GM21528 (cell line): ENCODE data around the gene FTCD.
"Not testable (repeated sequence)": the region's sequence is repeated elsewhere in the genome, so short reads cannot be mapped to it uniquely, and the experiment has no call there.

Source experiments
- ATAC-seq: cut with Tn5 transposase; IDR thresholded peaks from one replicate; pipeline ENCODE4 v1.9.1; 2021; ENCODE audit warnings: mild to moderate bottlenecking, moderate library complexity; ENCODE audit not compliant: unreplicated experiment, low FRiP score

The FTCD gene

DNA sequence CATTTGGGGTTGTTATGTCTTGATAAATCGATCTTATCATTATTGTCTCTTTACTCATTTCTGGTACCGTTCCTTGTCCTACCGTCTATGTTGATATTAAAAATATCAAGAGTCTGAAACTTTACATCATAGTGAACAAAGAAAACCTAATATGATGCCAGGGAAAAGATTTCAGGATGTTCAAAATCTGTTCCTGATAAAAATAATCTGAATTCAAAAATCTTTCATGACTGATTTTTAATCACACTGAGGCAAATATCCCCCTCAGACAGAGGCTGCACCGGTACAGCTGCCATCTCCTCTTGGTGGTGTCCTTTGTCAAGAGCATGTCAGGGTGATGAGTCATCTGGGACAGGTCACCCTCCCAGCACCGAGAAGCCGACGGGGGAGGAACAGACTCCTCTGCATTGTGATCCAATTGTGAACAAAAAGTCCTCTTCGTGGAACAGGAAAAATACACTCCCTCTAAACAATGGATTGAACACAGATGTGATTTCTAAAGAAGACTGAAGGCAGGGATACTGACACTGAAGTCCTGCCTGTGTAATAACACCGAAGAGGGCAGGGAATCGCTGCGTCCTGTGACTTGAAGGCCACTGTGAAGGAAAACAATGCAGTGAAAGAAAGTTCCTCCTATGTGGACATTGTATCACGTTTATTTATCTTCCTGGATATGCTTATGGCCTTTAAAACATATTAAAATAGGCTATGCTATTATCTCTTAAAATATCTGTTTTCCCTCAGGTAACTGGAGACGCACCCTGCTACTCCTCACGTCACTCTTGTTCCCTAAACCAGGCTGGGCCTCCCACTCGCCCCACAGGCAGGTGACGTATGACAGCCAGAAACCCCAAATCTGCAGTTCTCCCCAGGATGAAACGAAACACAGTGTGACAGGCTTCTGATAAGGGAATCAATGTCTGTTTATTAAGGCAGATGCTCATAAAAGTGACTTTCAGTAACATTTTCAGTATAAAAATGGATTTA lies 33.1 kb upstream of the FTCD start:
- no peak for ATAC-seq

DNA sequence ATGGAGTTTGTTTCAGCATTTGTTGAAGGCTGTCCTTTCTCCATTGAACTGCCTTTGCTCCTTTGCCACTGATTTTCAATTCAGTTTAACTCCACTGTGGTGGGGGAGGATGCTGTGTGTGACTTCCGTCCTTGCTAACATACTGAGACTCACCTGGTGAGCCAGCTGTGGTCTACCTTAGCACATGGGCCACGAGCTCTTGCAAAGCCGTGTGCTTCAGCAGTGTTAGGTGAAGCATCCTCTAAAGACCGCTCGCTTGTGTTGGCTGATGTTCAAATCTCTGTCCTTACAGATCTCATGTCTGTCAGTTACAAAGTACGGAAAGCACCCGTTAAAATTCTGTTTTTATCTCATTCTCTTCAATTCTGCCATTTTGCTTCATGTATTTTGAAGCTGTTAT lies 32.4 kb upstream of the FTCD start:
- no peak for ATAC-seq

DNA sequence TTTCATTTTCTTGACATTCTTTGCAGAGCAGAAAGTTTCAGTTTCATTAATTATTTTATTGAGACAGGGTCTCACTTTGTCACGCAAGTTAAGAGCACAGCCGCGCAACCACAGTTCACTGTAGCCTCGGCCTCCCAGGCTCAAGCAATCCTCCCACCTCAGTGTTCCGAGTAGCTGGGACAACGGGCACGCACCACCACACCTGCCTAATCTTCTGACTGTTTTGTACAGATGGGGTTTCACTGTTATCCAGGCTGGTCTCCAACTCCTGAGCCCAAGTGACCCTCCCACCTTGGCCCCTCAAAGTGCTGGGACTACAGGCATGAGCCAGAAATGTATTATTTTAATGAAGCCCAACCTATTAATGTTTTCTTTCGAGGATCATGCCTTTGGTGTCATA lies 31.9 kb upstream of the FTCD start:
- ATAC-seq: no peak

DNA sequence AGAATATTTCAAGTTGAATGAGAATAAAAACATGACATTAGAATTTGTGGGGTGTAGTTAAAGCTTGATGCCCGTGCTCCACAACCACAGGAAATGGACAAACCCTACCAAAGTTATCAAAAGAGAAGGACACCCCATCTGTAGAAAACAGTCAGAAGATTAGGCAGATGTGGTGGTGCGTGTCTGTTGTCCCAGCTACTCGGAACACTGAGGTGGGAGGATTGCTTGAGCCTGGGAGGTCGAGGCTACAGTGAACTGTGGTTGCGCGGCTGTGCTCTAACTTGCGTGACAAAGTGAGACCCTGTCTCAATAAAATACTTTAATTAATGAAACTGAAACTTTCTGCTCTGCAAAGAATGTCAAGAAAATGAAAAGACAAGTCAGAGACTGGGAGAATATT lies 30.3 kb upstream of the FTCD start:
- no peak for ATAC-seq

DNA sequence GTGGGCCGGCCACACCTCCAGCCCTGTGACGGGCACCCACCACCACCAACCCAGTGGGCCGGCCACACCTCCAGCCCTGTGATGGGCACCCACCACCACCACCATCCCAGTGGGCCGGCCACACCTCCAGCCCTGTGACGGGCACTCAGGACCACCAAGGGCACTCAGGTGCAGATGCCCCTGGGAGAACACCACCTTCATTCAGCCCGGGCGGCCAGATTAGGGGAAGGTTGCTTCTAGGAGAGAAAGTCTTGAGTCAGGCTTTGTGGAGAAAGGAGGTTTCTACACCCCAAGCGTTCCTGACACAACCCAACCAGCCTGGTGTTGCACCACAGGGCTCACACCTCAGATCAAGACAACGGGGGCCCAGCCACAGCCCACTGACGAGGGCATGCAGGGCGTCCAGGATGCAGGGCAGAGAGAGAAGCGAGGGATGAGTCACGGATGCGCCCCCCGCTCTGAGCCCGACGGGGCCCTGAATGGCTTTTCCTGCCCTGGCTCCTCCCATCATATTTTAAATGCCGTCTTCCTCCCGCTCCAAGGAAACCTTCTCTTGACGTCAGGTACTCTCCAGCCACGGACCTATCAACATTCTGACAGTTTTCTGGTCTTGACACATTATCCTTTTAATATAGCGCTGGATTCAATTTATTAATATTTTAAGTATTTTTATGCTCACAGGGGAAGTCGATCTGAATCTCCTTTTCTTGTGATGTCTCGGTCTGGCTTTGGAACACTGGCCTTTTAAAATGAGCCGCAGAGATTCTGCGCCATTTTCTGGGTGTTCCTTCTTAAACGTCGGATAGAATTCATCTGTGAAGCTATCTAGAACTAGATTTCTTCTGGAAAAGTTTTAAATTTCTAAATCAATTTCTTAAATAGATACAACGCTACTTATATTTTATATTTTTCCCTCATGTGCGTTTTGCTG lies 29.5 kb upstream of the FTCD start:
- ATAC-seq: no peak

DNA sequence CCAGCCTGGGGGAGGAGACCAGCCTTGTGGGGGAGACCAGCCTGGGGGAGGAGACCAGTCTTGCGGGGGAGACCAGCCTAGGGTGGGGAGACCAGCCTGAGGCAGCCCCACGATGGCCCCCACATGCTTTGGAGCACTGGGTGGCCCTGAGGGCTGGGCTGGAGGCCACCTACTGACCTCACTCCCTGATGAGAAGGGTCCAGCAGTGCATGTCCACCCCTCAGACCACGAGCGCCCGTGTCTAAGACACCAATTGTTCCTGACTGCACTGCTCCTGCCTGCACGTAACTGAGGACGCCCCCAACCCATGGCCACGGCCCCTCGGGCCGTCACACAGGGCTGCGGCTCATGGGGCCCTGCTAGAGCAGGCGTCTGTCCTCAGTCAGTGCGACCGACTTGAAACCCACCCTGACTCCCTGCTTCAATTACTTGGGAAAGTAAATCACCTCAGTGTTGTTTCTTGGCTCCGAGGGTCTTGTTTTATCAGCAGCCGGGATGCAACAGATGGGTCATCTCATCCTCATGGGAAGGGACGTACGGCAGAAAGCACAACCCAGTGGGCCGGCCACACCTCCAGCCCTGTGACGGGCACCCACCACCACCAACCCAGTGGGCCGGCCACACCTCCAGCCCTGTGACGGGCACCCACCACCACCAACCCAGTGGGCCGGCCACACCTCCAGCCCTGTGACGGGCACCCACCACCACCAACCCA lies 28.7 kb upstream of the FTCD start, which contains the start of gene SPATC1L:
SPATC1L (minus strand) TSS at position 550 of the 715 bp plus-strand sequence. CDS start 1,643 bp downstream, outside the sequence.
- no peak for ATAC-seq

DNA sequence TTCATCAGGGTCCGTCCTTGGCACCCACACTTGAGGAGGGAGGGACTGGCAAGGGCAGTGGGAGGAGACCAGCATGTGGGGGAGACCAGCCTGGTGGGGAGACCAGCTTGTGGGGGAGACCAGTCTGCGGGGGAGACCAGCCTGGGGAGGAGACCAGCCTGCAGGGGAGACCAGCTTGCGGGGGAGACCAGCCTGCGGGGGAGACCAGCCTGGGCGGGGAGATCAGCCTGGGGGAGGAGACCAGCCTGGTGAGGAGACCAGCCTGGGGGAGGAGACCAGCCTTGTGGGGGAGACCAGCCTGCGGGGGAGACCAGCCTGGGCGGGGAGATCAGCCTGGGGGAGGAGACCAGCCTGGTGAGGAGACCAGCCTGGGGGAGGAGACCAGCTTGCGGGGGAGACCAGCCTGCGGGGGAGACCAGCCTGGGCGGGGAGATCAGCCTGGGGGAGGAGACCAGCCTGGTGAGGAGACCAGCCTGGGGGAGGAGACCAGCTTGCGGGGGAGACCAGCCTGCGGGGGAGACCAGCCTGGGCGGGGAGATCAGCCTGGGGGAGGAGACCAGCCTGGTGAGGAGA lies 28.0 kb upstream of the FTCD start:
- ATAC-seq: not testable (repeated sequence)

DNA sequence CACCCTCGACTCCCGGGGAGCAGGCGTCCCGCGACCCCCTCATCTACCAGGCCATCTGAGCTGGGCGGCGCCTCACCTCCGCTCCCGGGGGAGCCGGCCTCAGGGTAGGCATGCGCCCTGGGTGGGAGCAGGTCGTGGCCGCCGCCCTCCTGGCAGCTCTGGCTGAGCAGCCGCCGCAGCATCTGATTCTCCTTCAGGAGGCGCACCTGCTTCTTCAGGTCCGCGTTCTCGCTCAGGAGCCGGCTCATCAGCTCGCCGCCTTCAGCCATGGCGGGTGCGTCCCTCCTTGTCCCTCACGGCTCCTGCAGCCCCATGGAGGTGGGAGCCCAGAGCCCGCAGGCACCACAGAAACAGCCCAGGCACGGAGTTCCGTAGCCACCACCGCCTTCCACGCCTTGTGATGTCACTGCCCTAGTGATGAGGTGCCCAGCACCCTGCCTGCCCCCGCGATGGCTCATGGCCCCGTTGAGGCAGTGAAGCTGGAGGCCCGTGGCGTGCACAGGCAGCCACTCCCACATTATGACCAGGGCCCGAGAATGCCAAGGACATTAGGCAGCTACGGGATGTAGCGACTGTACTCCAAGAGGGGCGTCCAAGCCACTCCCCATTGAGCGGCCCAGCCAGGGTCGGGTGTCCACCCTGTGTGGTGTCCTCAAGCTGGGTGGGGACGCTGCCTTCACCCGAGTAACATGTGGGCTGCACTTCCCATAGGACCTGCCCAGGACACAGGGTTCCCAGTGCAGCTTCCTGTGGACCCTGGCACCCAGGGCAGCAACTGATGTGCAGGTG lies 27.4 kb upstream of the FTCD start:
- no peak for ATAC-seq

DNA sequence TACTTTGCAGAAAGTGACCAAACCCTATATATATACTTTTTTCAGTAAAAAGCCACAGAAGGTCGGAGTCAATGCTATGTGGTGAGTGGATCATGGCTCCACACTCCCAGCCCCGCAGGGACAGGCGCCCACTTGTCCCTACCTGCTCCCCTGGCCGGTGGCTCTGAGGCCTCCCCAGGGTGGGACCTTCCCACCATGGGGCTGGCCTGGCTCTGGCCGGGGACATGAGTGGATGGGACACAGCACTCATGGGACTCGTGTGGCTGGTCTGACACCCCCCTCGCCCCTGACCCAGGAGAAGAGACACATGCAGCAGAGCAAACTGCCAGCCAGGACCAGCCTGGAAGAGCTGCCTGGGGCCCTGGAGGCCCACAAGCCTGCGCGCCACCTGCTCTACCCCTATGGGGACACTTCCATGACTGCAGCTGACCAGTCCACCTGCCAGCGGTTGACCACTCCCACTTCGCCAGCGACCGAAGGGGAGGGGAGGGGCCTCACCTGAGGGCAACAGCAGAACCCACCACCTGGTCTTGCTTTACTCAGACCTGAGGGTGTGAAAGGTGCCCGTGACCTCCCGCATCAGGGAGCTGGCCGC lies 26.7 kb upstream of the FTCD start:
- ATAC-seq: no peak

DNA sequence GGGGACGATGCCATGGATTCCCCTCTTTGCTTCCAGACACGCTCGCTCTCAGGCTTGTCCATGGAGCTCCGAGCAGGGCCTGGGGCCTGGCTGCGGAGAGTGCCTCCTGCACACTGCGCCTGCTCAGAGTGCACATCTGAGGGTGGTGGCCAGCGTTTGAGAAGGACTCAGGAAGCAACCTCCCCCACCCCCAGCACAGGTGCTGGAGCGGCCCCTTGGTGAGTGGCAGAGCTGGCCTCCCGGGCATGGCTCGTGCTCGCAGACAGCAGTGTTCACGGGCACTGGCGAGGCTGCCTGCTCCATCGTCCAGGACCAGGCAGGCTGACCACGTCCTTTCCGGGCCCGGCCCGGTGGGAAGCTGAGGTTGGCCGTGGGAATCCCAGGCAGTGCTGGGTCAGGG lies 26.1 kb upstream of the FTCD start:
- no peak for ATAC-seq

DNA sequence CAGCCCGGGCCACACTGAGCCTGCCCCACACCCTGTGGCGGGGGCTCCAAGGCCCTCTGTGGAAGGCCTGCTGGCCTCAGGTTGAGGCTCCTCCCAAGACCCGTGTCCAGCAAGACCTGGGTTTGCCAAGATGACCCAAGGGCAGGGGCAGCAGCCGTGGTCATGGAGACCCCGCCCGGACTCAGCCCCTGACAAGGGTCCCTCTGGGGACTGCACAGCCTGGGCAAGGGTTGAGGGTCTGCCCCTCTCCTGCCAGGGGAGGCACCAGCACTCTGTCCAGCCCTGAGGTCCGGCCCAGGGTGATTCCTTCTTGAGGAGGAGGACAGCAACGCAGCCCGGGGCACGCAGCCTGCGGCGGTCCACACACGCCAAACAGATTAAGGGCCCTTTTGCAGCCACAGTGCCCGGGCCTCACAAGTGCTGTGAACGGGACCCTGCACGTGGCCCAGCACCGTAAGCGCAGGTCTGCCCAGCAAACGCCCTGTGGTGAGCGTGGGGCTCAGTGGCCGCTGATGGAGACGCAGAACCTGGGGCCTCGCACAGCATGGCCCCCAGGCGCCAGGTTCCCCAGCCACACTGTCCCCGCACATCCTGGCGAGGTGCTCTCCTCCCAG lies 25.5 kb upstream of the FTCD start:
- no peak for ATAC-seq

DNA sequence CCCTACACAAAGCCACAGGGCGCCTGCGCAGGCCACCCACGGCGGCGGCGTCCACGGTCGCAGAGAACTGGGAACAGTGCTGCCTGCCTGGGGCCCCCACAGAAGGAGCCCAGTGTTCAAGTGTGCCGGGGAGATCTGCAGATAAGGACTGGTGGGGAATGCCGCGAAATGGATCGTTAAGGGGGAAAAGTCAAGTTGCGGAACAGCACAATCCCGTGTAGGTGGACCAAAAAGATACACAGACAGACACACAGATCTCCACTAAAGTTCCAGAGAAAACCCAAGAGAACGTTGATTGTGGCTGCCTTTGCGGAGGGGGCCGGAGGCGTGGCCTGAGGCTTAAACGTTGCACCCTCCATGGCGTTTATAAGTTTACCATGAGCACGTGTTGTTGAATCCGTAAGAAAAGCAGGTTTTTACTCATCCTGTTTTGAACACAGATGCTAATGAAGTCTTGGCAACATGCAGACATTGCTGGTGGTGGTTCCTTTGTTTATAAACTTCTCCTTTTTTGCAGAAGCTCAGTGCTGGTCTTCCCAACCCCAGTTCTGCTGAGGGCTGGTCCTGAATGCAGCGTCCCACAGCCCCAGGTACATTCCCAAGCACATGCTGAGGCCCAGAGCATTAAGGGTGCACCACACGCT lies 24.8 kb upstream of the FTCD start:
- no peak for ATAC-seq

DNA sequence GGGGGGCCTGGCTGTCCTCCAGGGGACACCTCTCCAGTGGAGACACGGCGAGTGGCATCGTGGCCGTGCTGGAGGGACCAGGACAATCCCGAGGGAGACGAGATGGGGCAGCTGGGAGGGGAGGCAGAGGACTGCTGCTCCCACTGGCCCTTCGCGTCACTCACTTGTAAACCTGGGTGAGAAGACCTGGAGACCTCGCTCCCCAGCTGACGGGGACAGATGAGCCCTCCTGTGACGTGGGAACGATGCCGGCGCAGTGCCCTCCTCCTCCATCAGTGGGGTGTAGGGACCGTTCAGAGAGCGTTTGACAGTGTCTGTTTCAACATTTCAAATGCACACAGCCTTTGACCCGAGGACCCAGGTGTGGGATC lies 24.3 kb upstream of the FTCD start:
- no peak for ATAC-seq

DNA sequence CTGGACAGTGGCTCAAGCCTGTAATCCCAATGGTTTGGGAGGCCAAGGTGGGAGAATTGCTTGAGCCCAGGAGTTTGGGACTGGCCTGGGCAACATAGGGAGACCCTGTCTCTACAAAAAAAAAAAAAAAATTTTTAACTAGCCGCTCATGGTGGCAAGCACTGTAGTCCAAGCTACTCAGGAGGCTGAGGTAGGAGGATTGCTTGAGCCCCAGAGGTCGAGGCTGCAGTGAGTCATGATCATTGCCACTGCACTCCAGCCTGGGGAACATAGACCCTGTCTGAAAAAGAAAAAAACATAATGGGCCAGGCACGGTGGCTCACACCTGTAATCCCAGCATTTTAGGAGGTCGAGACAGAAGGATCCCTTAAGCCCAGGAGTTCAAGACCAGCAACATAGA lies 23.6 kb upstream of the FTCD start:
- no peak for ATAC-seq

DNA sequence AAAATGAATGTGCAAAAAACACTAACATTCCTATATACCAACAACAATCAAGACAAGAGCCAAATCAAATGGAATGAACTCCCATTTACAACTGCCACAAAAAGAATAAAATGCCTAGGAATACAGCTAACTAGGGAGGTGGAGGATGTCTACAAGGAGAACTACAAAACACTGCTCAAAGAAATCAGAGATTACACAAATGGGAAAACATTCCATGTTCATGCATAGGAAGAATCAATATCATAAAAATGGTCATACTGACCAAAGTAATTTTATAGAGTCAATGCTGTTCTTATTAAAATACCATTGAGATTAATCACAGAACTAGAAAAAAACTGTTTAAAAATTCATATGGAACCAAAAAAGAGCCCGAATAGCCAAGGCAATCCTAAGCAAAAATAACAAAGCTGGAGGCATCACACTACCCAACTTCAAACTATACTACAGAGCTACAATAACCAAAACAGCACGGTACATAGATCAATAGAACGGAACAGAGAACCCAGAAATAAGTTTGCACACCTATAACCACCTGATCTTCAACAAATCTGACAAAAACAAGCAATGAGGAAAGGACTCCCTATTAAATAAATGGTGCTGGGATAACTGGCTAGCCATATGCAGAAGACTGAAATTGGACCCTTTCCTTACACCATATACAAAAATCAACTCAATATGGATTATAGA lies 21.2 kb upstream of the FTCD start:
- not testable (repeated sequence) for ATAC-seq

DNA sequence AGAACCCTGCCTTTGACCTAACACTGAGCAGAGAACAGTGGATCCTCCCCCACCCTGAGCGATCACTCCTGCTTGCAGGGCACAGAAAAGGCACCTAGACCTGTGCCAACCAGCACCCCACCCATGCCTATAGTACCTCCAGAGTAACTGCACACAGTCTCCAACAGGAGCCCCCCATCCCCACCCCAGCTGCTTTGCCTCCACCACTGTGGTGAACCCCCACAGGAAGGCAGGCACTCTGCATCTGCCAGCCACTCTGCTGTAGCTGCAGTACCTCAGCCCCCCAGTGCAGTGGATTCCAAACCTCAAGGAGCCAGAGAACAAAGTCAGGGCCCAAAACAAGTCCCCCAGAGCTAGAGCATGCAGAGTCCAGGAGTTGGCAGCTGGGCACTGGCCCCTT lies 18.2 kb upstream of the FTCD start:
- ATAC-seq: no peak

DNA sequence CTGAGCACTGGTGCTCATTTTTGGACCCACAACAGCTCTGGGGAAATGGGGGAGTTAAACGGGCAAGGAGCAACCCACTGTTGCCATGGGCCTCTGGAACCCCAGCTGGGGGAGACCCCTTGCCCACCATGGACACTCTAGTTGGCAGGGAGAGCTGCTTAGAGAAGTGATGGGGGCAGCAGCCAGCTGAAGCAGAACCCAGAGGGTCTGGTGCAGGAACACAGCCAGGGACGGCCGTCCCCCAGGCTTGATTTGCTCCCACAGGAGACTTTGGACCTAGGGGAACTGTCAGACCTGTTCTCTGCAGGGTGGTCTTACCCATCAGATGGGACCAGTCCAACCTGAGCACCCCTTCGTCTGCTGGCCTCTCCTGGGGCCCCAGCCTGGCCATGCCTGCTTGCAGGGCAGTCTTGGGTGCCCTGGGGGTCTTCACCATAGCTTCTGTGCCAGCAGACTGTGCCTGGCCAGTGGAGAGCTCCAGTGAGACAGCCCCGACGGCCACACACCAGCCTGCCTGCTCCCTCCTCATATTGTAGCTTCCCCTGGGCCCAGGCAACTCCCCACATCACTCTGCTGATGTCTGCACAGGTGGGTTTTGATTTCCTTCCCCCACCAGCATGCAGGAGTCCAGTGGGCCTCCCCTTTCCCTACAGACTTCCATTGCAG lies 17.6 kb upstream of the FTCD start:
- ATAC-seq: no peak
